K562 (cell line): Measurements from ENCODE around the gene HDAC7. TPM values are rescaled to one million over a fixed set of nuclear protein-coding genes. Genes with fewer than 3 reads are reported as not detected.

Experiments
- ATAC-seq: fragments of 200-7000 bp; cut with Tn5 transposase; 3 replicates; pipeline ENCODE4 v1.9.1; 2020; ENCODE audit warnings: moderate library complexity
- BruUV-seq: library from RNA; stranded (reverse); fragments of 400-500 nt; replicated peaks from 2 replicates; lab custom pipeline; 2021; lab: Mats Ljungman, UMichigan
- CTCF ChIA-PET: fragments of 300-600 bp; formaldehyde crosslinking; extraction: SDS; loops from one replicate; lab custom pipeline; 2021; ENCODE audit warnings: low intra/inter-chr PET ratio; lab: Yijun Ruan, JAX
- POLR2A ChIA-PET: fragments of 300-600, 350-650 bp; sonication (Branson Sonifier 250); formaldehyde crosslinking; extraction: SDS; loops from one replicate; lab custom pipeline; 2021; ENCODE audit warnings: antibody characterized with exemption, inconsistent platforms; lab: Yijun Ruan, JAX
- DNase-seq, 4 experiments: peaks; one replicate each; pipeline versions ENCODE4 v3.0.0 to v3.0.0-alpha.2; 2011 to 2018; ENCODE audit warnings: low spot score in 3 of 4, mixed read lengths in 3 of 4; ENCODE audit errors: extremely low read depth in 1 of 4
- FAIRE-seq: peaks from 2 replicates; lab custom pipeline; 2011; peaks lifted over from hg19 to GRCh38; lab: Jason Lieb, UNC
- H2AFZ ChIP-seq: 2 replicates; pipeline ENCODE4 v1.6.0; 2011; ENCODE audit warnings: low read depth, low read length, control low read depth, inconsistent platforms
- H3K27ac ChIP-seq: fragments of 200-600 bp; 3 replicates; pipeline ENCODE4 v1.8.0; 2011; ENCODE audit warnings: low read depth, mild to moderate bottlenecking, control low read depth, inconsistent platforms, low read length, moderate library complexity, mixed read lengths; ENCODE audit errors: extremely low read depth
- H3K27me3 ChIP-seq, 2 experiments: fragments of 300-600 bp in 1 of 2; 2 replicates in 1 of 2; 3 replicates in 1 of 2; pipeline versions ENCODE4 v1.6.0 to v1.8.0; 2011; ENCODE audit warnings: inconsistent platforms in 2 of 2, low read length in 2 of 2, mild to moderate bottlenecking in 1 of 2, mixed read lengths in 1 of 2, moderate library complexity in 1 of 2; ENCODE audit not compliant: control insufficient read depth in 2 of 2, insufficient read depth in 2 of 2
- H3K36me3 ChIP-seq: fragments of 300-600 bp; 3 replicates; pipeline ENCODE4 v1.8.0; 2011; ENCODE audit warnings: mild to moderate bottlenecking, low read length, inconsistent platforms; ENCODE audit not compliant: control insufficient read depth, insufficient read depth
- H3K4me1 ChIP-seq, 2 experiments: fragments of 200-600 bp in 1 of 2; replicated peaks in 1 of 2; 2 replicates in 1 of 2; 3 replicates in 1 of 2; pipeline versions ENCODE4 v1.5.1 to v1.8.0; 2011; ENCODE audit warnings: inconsistent platforms in 2 of 2, low read length in 2 of 2, mild to moderate bottlenecking in 1 of 2, mixed read lengths in 1 of 2, moderate library complexity in 1 of 2; ENCODE audit not compliant: control insufficient read depth in 2 of 2, insufficient read depth in 2 of 2
- H3K4me2 ChIP-seq: 2 replicates; pipeline ENCODE4 v1.6.1; 2011; ENCODE audit warnings: low read length, control low read depth, inconsistent platforms, mixed read lengths; ENCODE audit not compliant: insufficient read depth
- H3K4me3 ChIP-seq: fragments of 200-600 bp; sonication (generic), shearing (Covaris generic); 2 replicates; pipeline ENCODE4 v1.5.1; 2016; ENCODE audit warnings: control low read depth, inconsistent platforms
- H3K79me2 ChIP-seq: fragments of 200-600 bp; 3 replicates; pipeline ENCODE4 v1.8.0; 2011; ENCODE audit warnings: low read length, inconsistent platforms; ENCODE audit not compliant: control insufficient read depth, insufficient read depth
- H3K9ac ChIP-seq, 2 experiments: 2 replicates each; pipeline versions ENCODE4 v1.6.0 to v1.6.1; 2011; ENCODE audit warnings: low read depth in 2 of 2, low read length in 2 of 2, control low read depth in 1 of 2, inconsistent platforms in 1 of 2, mild to moderate bottlenecking in 1 of 2, mixed read lengths in 1 of 2; ENCODE audit not compliant: insufficient read depth in 1 of 2
- H3K9me1 ChIP-seq: one replicate; pipeline ENCODE4 v1.6.0; 2011; ENCODE audit warnings: inconsistent platforms, mild to moderate bottlenecking, low read length, moderate library complexity; ENCODE audit not compliant: control insufficient read depth, insufficient read depth
- H3K9me3 ChIP-seq: replicated peaks from 2 replicates; pipeline ENCODE4 v1.5.1; 2011; ENCODE audit warnings: low read depth, low read length, inconsistent platforms; ENCODE audit not compliant: control insufficient read depth, insufficient read depth
- H4K20me1 ChIP-seq: replicated peaks from 2 replicates; pipeline ENCODE4 v1.6.1; 2011; ENCODE audit warnings: low read length, inconsistent platforms, mixed read lengths; ENCODE audit not compliant: control insufficient read depth, insufficient read depth
- CREB1 ChIP-seq, 2 experiments: sonication (generic) in 1 of 2; formaldehyde crosslinking in 1 of 2; IDR thresholded peaks; 2 replicates each; pipeline versions ENCODE4 v1.6.1 to v1.8.0; 2012 to 2022; ENCODE audit warnings: inconsistent platforms in 1 of 2, mild to moderate bottlenecking in 1 of 2, missing genetic modification reagents in 1 of 2, moderate library complexity in 1 of 2
- DDX20 ChIP-seq: fragments of 450-650 bp; IDR thresholded peaks from 2 replicates; pipeline ENCODE4 v1.6.1; 2016; ENCODE audit warnings: missing genetic modification characterization, low read depth, mild to moderate bottlenecking, missing compliant biosample characterization, moderate library complexity
- HNRNPL ChIP-seq: fragments of 200-400 bp; formaldehyde crosslinking; IDR thresholded peaks from 2 replicates; pipeline ENCODE4 v1.6.1; 2017; ENCODE audit warnings: low read depth, mild to moderate bottlenecking, low read length
- POLR2A ChIP-seq: fragments of 450-650 bp; conservative IDR thresholded peaks from 2 replicates; pipeline ENCODE4 v1.6.1; 2016
- POLR2G ChIP-seq: fragments of 200-400 bp; formaldehyde crosslinking; IDR thresholded peaks from 2 replicates; pipeline ENCODE4 v1.6.1; 2017; ENCODE audit warnings: low read depth, mild to moderate bottlenecking, antibody characterized with exemption, low read length, moderate library complexity
- RBFOX2 ChIP-seq: fragments of 200-400 bp; formaldehyde crosslinking; IDR thresholded peaks from 2 replicates; pipeline ENCODE4 v1.6.1; 2017; ENCODE audit warnings: low read depth, mild to moderate bottlenecking, low read length, moderate library complexity
- RBM22 ChIP-seq: fragments of 200-400 bp; formaldehyde crosslinking; IDR thresholded peaks from 2 replicates; pipeline ENCODE4 v1.6.1; 2018; ENCODE audit warnings: low read length, low read depth; ENCODE audit not compliant: poor library complexity, severe bottlenecking
- SLC30A9 ChIP-seq: fragments of 250-450 bp; sonication (Bioruptor Pico); IDR thresholded peaks from 2 replicates; pipeline ENCODE4 v1.8.0; 2022; ENCODE audit warnings: mild to moderate bottlenecking, moderate library complexity
- TCF3 ChIP-seq: sonication (generic); formaldehyde crosslinking; IDR thresholded peaks from 2 replicates; pipeline ENCODE4 v1.4.0; 2020; ENCODE audit warnings: mild to moderate bottlenecking, missing genetic modification reagents
- WGBS: fragments of 100-300 bp; shearing (Covaris generic); methylation state at CpG from one replicate; pipeline ENCODE4 v1.1.6; 2016; ENCODE audit warnings: low coverage, mixed read lengths; ENCODE audit not compliant: insufficient coverage; ENCODE audit errors: missing lambda C conversion rate; 5-methylcytosine and 5-hydroxymethylcytosine counted together
- in situ Hi-C: fragments of 300-500 bp; cut with MboI; formaldehyde crosslinking; loops from 4 replicates; pipeline ENCODE4 v1.15.0; 2018; ENCODE audit warnings: inconsistent platforms, mixed read lengths
- intact Hi-C: fragments of 100-400 bp; cut with micrococcal nuclease; formaldehyde crosslinking; loops from 2 replicates; pipeline ENCODE4 v1.14.2; 2022
- polyA plus RNA-seq, 8 experiments: library from polyadenylated mRNA; depleted of rRNA in 4 of 8; stranded (reverse) in 5 of 8; unstranded in 3 of 8; fragments of >200 nt; fragmentation: Nextera tagmentation in 2 of 8; fragmentation: Illumina TruSeq in 1 of 8; extraction: Ambion mirVana in 2 of 8; extraction: Trizol in 1 of 8; gene quantifications; 2 replicates each; pipeline versions ENCODE4 v1.2.1 to v1.2.3, GENCODE V29; 2011 to 2014; ENCODE audit warnings: inconsistent platforms in 1 of 8, missing spikeins in 1 of 8
- total RNA-seq, 7 experiments: library from RNA; depleted of rRNA in 6 of 7; stranded (reverse); fragments of >200 nt in 6 of 7; fragmentation: Illumina TruSeq in 2 of 7; extraction: Trizol in 2 of 7; gene quantifications; 2 replicates each; pipeline versions ENCODE4 v1.2.1 to v1.2.3, GENCODE V29; 2011 to 2021; ENCODE audit warnings: low replicate concordance in 1 of 7

The HDAC7 gene
- total and polyA plus RNA-seq, 9 of the 15 experiments (the other 6 are each of a cell fraction or from before 2014, with no cell fraction given), result 2.5 to 129 (median 31.1) TPM

DNA sequence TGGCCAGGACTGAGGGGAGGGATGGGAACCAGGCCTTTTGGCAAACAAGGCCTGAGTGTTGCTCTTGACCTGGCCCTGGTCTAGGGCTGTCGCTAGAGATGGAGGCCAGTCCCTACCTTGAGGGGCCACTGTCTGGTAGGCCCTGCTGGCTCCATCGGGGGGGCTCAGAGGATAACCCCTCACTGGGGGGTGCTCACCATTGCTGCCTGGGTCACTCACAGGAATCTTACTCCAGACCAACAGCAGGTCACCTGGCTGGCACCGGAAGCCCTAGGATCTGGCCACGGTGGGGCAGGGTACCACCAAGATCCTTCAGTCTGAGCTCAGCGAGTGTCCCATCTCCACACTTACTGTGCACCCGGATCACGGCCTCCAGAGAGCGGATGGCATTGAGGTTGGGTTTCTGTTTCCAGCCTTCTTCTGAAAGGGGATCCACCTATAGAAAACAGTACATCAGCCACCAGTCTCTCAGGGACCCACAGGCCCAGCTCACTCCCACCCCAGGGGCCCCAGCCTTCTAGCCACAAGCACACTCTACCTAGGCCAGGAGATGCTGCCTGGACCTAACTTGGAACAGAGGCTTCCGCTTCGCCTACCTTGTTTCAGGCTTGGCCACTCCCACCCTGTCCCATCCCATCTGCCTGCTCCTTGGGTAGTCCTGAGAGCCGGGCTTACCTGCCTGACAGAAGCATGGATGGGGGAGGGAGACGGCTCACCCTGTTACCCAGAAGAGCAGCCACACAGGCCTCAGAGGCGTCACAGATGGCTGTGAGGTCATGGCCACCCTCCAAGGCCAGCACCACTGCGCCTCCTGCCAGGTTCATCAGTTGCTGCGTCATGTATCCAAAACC, 34.4 kb downstream of the HDAC7 start (continued):
- peak; percentile 51 for TF ChIP-seq CREB1 (IDR thresholded peaks at IDR 0.05)
- peak; percentile 18; the same call in 1 of the 2 replicates for TF ChIP-seq CREB1 (CRISPR knock-in tag; IDR thresholded peaks at IDR 0.05)

DNA sequence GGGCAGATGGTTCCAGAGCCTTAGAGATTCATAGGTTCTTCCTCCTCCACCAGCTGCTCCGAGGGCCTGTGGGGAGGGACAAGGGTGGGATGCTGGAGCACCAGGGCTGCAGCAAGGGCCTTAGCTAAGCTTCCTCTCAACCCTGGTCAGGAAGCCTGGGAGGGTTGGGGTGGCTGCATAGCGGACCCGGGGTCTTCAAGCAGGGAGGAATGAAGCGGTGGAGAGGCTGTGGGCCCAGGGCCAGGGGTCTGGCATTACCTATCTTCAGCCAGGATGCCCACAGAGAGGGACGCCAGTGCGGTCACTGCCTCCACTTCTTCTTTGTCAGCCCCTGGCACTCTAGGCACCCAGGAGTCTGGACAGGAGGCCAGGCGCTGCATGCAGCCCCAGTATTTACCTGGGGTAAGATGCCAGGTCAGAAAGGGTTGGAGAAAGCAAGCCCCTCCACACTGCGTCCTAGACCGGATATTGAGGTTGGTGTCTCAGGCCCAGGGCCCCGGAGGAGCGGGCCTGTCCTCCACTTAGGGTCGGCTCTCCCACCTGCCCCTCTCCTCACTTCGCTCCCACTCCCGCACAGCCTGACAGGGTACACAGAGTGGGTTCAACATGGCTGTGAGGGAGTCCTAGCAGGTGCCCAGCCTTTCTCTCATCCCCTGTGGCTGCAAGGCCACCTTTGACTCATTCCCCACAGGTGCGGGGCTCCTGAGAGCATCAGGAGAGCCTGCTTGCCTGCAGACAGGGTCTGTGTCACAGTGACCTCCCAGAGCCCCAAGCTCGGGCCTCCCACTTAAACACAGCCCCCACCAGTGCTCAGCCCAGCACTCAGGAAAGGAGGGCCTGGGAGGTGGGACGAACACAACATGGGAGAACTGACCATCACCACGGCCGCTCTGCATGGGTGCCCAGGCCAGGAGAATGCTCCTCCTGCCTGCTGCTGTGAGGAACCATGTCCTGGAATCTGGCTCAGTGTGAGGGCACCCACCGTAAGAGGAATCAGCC, 35.6 kb downstream of the HDAC7 start:
- DNase-seq (no peak), ATAC-seq (no peak), FAIRE-seq (no peak)
- no peaks in the 10 kb centered on the region for H3K9me1 ChIP-seq
- H3K9ac ChIP-seq, result peak overlapping the region in 1 of 2 experiments; percentile 47; a peak in 1 of 4 replicates
- peaks cover 18% of the 10 kb centered on the region; the same call in 1 of the 2 replicates for H4K20me1 ChIP-seq
- POLR2A ChIA-PET, result interaction anchor here (0.9 to 5.5 kb wide), 4 partner anchors 7 to 69 kb away, joined by 3 to 38 read pairs (median 8); partner anchors contain the start of gene SLC48A1
- no peaks in the 10 kb centered on the region for H3K27me3 ChIP-seq
- no peak overlapping the region for H3K4me3 ChIP-seq
- H2AFZ ChIP-seq, result no peak overlapping the region
- TF ChIP-seq SLC30A9 (no peak), POLR2G (peak; percentile 80), TCF3 (CRISPR knock-in tag) (no peak), RBFOX2 (peak; percentile 18; the same call in 1 of the 2 replicates), RBM22 (peak; percentile 83), HNRNPL (no peak), DDX20 (tag) (no peak), POLR2A (peak; percentile 37; the same call in 1 of the 2 replicates)
- peaks cover 96% of the 10 kb centered on the region; the same call in 2 of the 3 replicates for H3K36me3 ChIP-seq
- no TSS peak for BruUV-seq
- H3K4me1 ChIP-seq, result peaks cover under 1 to 40% of the 10 kb centered on the region in 2 experiments; a peak in 4 of 5 replicates
- WGBS, result 92% methylated on average over 18 of the region's 20 CpGs
- intact Hi-C loops, result no loop called here
- no peak overlapping the region for H3K4me2 ChIP-seq
- CTCF ChIA-PET, result no interaction called here
- peaks cover 11% of the 10 kb centered on the region for H3K79me2 ChIP-seq
- H3K9me3 ChIP-seq, result no peaks in the 10 kb centered on the region
- H3K27ac ChIP-seq, result no peak overlapping the region
- in situ Hi-C loops, result no loop called here
